Measurements from ENCODE around the gene RGL4.
"Not testable (repeated sequence)": the region's sequence is repeated elsewhere in the genome, so short reads cannot be mapped to it uniquely, and the experiment has no call there.

Gene RGL4

DNA sequence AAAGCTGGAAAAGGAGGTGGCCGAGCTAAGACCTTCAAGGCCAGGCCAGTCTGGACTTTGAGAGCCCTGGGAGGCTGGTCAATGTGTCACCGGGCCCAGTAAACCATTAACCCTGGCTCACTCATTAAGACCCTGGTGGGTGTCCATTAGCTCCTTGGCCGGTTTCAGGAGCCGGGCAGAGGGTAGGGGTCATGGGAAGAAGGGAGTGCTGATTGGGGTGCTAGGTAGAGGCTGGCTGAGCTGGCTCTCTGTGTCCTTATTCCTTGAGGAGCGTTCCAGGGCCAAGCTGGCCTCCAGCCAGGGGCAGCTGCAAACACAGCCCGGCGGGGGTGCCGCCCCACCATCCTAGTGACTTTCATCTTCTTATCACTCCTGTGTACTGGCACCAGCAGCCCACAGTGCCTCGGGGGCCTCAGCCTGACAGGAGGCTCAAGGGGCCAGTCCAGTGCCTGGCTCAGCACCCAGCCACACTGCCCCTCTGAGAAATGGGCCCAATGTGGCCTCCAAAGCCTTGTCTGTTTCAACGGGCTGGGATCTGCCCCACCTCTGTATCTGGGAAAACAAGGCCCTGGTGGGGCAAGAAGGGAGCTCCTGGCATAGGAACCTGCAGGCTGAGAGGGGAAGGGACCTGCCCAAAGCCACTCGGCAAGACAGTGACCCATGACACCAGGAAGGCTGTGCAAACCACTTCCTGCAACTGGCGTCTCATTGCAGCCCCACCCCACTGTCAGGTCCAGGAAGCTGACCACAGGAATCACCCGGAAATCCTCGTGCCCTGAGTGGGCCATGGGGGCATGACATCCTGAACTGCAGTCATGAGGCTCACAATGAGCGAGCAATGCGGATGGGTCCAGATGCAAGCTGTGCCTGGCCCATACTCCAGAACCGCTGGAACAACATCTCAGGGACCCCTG lies 15.1 kb upstream of the RGL4 start:
- WGBS, 2 donors (ENCODE audit: extremely low coverage in 2 of 2, insufficient read length in 2 of 2, insufficient replicate concordance in 1 of 2): no CpG with 5 or more reads among the region's 17 CpGs
- peaks cover 0 to 2% of the 10 kb centered on the region in 2 donors for H3K36me3 ChIP-seq (replicated peaks in 1 of 2; ENCODE audit: control insufficient read depth in 2 of 2, insufficient read depth in 2 of 2, low read length in 2 of 2)

DNA sequence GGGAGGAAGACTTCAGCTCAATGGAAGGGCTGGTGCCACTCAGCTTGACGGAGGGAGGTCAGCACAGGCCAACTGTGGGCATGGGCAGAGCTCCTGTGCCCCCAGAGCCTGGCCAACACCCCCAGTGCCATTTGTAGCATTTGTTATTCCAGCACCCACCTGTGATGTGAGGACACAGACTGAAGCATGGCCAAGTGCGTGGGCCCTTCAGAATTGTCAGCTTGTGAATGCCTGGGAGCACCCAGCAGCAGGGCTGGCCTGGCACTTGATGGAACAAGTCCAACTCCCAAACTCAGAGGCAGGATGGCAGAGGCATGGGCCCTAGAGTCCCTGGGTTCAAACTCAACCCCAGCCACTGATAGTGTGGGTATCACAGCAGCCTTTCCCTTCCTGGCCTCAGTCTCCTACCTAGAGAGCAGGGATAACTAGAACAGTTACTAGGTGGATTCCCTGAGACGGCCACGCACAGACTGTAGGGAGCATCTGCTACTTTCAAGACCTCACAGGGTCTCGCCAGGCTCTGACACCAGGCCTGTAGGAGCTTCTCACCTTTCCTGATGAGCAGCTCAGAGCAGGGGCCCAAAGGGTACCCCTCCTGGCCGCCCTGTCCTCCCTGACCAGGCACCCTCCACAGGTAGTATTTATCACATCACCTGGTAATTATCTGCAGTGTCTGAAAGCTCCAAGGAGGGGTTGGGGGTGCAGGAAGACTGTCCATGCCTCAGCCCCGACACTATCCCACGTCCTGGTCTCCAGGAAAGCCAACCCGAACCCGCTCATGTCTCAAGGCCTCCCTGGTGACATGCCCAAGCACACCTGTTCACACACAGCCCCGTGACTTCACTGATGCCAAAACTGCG lies 13.7 kb upstream of the RGL4 start:
- not testable (repeated sequence) for H3K4me2 ChIP-seq (ENCODE audit: insufficient read depth, low read length, poor library complexity, severe bottlenecking); H2AK5ac ChIP-seq (ENCODE audit: low read depth, low read length); H3K79me1 ChIP-seq (ENCODE audit: low read depth, low read length); H3K4me3 ChIP-seq (ENCODE audit: low read length in 2 of 2); H3K14ac ChIP-seq (ENCODE audit: low read length); H2BK5ac ChIP-seq (ENCODE audit: low read length); H3K9me3 ChIP-seq (replicated peaks in 1 of 2; ENCODE audit: control insufficient read depth in 2 of 2, insufficient read depth in 1 of 2, low read depth in 1 of 2, low read length in 2 of 2); H3K27me3 ChIP-seq (ENCODE audit: control insufficient read depth in 3 of 3, insufficient read depth in 3 of 3, low read depth in 1 of 3, low read length in 3 of 3); H2BK120ac ChIP-seq (ENCODE audit: low read depth, low read length); H3K27ac ChIP-seq (replicated peaks; ENCODE audit: low read length); H4K8ac ChIP-seq (ENCODE audit: low read depth, low read length); H3K4ac ChIP-seq (ENCODE audit: low read length); H2AFZ ChIP-seq (ENCODE audit: low read length); H2BK15ac ChIP-seq (ENCODE audit: low read length); DNase-seq (ENCODE audit: low spot score); H3K9ac ChIP-seq (ENCODE audit: low read depth, low read length, poor library complexity); H4K91ac ChIP-seq (ENCODE audit: low read depth, low read length, poor library complexity)
- peak overlapping the region; percentile 80 for H3K23ac ChIP-seq (ENCODE audit: low read depth, low read length, poor library complexity)
- peak overlapping the region; percentile 10 for H2BK12ac ChIP-seq (ENCODE audit: low read length)
- WGBS, 2 donors (ENCODE audit: extremely low coverage in 2 of 2, insufficient read length in 2 of 2, insufficient replicate concordance in 1 of 2): no CpG with 5 or more reads among the region's 12 CpGs
- H3K18ac ChIP-seq (ENCODE audit: low read length): peak overlapping the region; percentile 64
- peaks cover 0 to 12% of the 10 kb centered on the region in 2 donors for H3K4me1 ChIP-seq (ENCODE audit: control insufficient read depth in 2 of 2, insufficient read depth in 1 of 2, low read depth in 1 of 2, low read length in 2 of 2)
- H3K36me3 ChIP-seq (replicated peaks in 1 of 2; ENCODE audit: control insufficient read depth in 2 of 2, insufficient read depth in 2 of 2, low read length in 2 of 2): peaks cover 7 to 10% of the 10 kb centered on the region in 2 donors

More for the DNA sequence above, 15.1 kb upstream of the RGL4 start:
- H2AFZ ChIP-seq (ENCODE audit: low read length): no peak overlapping the region
- H3K27me3 ChIP-seq (ENCODE audit: control insufficient read depth in 3 of 3, insufficient read depth in 3 of 3, low read depth in 1 of 3, low read length in 3 of 3): no peaks in the 10 kb centered on the region
- H2AK5ac ChIP-seq (ENCODE audit: low read depth, low read length): no peak overlapping the region
- H3K27ac ChIP-seq (replicated peaks; ENCODE audit: low read length): no peak overlapping the region
- no peak overlapping the region for H4K8ac ChIP-seq (ENCODE audit: low read depth, low read length)
- H4K91ac ChIP-seq (ENCODE audit: low read depth, low read length, poor library complexity): no peak overlapping the region
- H3K18ac ChIP-seq (ENCODE audit: low read length): no peak overlapping the region
- H3K23ac ChIP-seq (ENCODE audit: low read depth, low read length, poor library complexity): no peak overlapping the region
- no peak overlapping the region for H3K4me3 ChIP-seq (ENCODE audit: low read length in 2 of 2)
- H3K4ac ChIP-seq (ENCODE audit: low read length): no peak overlapping the region
- no peak for DNase-seq (ENCODE audit: low spot score)
- H3K9ac ChIP-seq (ENCODE audit: low read depth, low read length, poor library complexity): no peak overlapping the region
- H3K79me1 ChIP-seq (ENCODE audit: low read depth, low read length): no peaks in the 10 kb centered on the region
- H2BK12ac ChIP-seq (ENCODE audit: low read length): no peak overlapping the region
- no peak overlapping the region for H2BK5ac ChIP-seq (ENCODE audit: low read length)
- no peak overlapping the region for H3K14ac ChIP-seq (ENCODE audit: low read length)
- peaks cover 0 to 12% of the 10 kb centered on the region in 2 donors for H3K4me1 ChIP-seq (ENCODE audit: control insufficient read depth in 2 of 2, insufficient read depth in 1 of 2, low read depth in 1 of 2, low read length in 2 of 2)
- no peak overlapping the region for H2BK120ac ChIP-seq (ENCODE audit: low read depth, low read length)
- no peak overlapping the region for H3K4me2 ChIP-seq (ENCODE audit: insufficient read depth, low read length, poor library complexity, severe bottlenecking)
- no peak overlapping the region for H2BK15ac ChIP-seq (ENCODE audit: low read length)
- no peaks in the 10 kb centered on the region for H3K9me3 ChIP-seq (replicated peaks in 1 of 2; ENCODE audit: control insufficient read depth in 2 of 2, insufficient read depth in 1 of 2, low read depth in 1 of 2, low read length in 2 of 2)

- Histone ChIP-seq H2AK5ac (ENCODE audit: low read depth, low read length) (no peak overlapping the region), H3K9me3 (replicated peaks in 1 of 2; ENCODE audit: control insufficient read depth in 2 of 2, insufficient read depth in 1 of 2, low read depth in 1 of 2, low read length in 2 of 2) (no peaks in the 10 kb centered on the region), H4K8ac (ENCODE audit: low read depth, low read length) (no peak overlapping the region), H4K91ac (ENCODE audit: low read depth, low read length, poor library complexity) (no peak overlapping the region), H3K4me1 (ENCODE audit: control insufficient read depth in 2 of 2, insufficient read depth in 1 of 2, low read depth in 1 of 2, low read length in 2 of 2) (peaks cover 0 to 9% of the 10 kb centered on the region in 2 donors), H2BK12ac (ENCODE audit: low read length) (peak overlapping the region; percentile 10), H3K27ac (replicated peaks; ENCODE audit: low read length) (no peak overlapping the region), H3K27me3 (ENCODE audit: control insufficient read depth in 3 of 3, insufficient read depth in 3 of 3, low read depth in 1 of 3, low read length in 3 of 3) (no peaks in the 10 kb centered on the region), H3K36me3 (replicated peaks in 1 of 2; ENCODE audit: control insufficient read depth in 2 of 2, insufficient read depth in 2 of 2, low read length in 2 of 2) (peaks cover 7 to 16% of the 10 kb centered on the region in 2 donors), H2BK120ac (ENCODE audit: low read depth, low read length) (no peak overlapping the region), H2BK15ac (ENCODE audit: low read length) (no peak overlapping the region), H3K4me2 (ENCODE audit: insufficient read depth, low read length, poor library complexity, severe bottlenecking) (no peak overlapping the region), H3K23ac (ENCODE audit: low read depth, low read length, poor library complexity) (peak overlapping the region; percentile 80), H3K14ac (ENCODE audit: low read length) (no peak overlapping the region), H3K4me3 (ENCODE audit: low read length in 2 of 2) (peak overlapping the region in 1 of 2 donors; percentile 45), H2AFZ (ENCODE audit: low read length) (no peak overlapping the region), H3K4ac (ENCODE audit: low read length) (no peak overlapping the region), H3K9ac (ENCODE audit: low read depth, low read length, poor library complexity) (no peak overlapping the region), H3K79me1 (ENCODE audit: low read depth, low read length) (peaks cover 2% of the 10 kb centered on the region), H2BK5ac (ENCODE audit: low read length) (no peak overlapping the region), H3K18ac (ENCODE audit: low read length) (peak overlapping the region; percentile 19)
- WGBS, 2 donors (ENCODE audit: extremely low coverage in 2 of 2, insufficient read length in 2 of 2, insufficient replicate concordance in 1 of 2): no CpG with 5 or more reads among the region's 6 CpGs
- no peak for DNase-seq (ENCODE audit: low spot score)
Observed at GRCh38 chr22:23677701-23677995, 13.2 kb upstream of the RGL4 start.

DNA sequence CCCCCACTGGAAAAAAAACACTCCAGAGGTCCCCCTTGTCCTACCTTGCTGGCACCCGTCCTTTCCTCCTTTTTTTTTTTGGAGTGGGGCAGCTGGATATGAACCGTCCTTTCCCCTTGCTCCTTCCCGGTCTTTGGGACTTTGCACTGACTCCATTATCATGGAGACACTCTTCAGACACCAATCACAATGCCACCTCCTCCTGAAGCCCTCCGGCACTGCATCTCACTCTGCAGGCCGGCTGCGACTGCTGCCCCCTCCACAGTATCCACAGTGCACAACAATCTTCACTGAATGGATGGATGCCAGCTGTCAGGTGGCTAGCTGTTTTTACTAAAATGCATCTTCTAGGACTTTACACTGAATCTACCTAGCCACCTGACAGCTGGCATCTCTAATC lies 12.7 kb upstream of the RGL4 start:
- WGBS, 2 donors (ENCODE audit: extremely low coverage in 2 of 2, insufficient read length in 2 of 2, insufficient replicate concordance in 1 of 2): no CpG with 5 or more reads among the region's 6 CpGs
- Histone ChIP-seq H4K91ac (ENCODE audit: low read depth, low read length, poor library complexity) (no peak overlapping the region), H2BK120ac (ENCODE audit: low read depth, low read length) (no peak overlapping the region)

More for the DNA sequence above, 12.7 kb upstream of the RGL4 start:
- Histone ChIP-seq H3K18ac (ENCODE audit: low read length) (no peak overlapping the region), H3K9me3 (replicated peaks in 1 of 2; ENCODE audit: control insufficient read depth in 2 of 2, insufficient read depth in 1 of 2, low read depth in 1 of 2, low read length in 2 of 2) (no peaks in the 10 kb centered on the region), H2AK5ac (ENCODE audit: low read depth, low read length) (no peak overlapping the region), H3K23ac (ENCODE audit: low read depth, low read length, poor library complexity) (no peak overlapping the region), H3K27ac (replicated peaks; ENCODE audit: low read length) (no peak overlapping the region), H3K4me2 (ENCODE audit: insufficient read depth, low read length, poor library complexity, severe bottlenecking) (no peak overlapping the region), H3K79me1 (ENCODE audit: low read depth, low read length) (peaks cover 2% of the 10 kb centered on the region), H3K14ac (ENCODE audit: low read length) (no peak overlapping the region), H3K36me3 (replicated peaks in 1 of 2; ENCODE audit: control insufficient read depth in 2 of 2, insufficient read depth in 2 of 2, low read length in 2 of 2) (peaks cover 7 to 21% of the 10 kb centered on the region in 2 donors), H3K4ac (ENCODE audit: low read length) (no peak overlapping the region), H2AFZ (ENCODE audit: low read length) (no peak overlapping the region), H3K4me3 (ENCODE audit: low read length in 2 of 2) (no peak overlapping the region), H4K8ac (ENCODE audit: low read depth, low read length) (no peak overlapping the region), H3K27me3 (ENCODE audit: control insufficient read depth in 3 of 3, insufficient read depth in 3 of 3, low read depth in 1 of 3, low read length in 3 of 3) (no peaks in the 10 kb centered on the region), H2BK12ac (ENCODE audit: low read length) (no peak overlapping the region), H3K9ac (ENCODE audit: low read depth, low read length, poor library complexity) (no peak overlapping the region), H3K4me1 (ENCODE audit: control insufficient read depth in 2 of 2, insufficient read depth in 1 of 2, low read depth in 1 of 2, low read length in 2 of 2) (peaks cover 0 to 6% of the 10 kb centered on the region in 2 donors), H2BK15ac (ENCODE audit: low read length) (no peak overlapping the region), H2BK5ac (ENCODE audit: low read length) (no peak overlapping the region)
- no peak for DNase-seq (ENCODE audit: low spot score)
